GM12878 (cell line): Measurements from ENCODE around the gene GALNT6.

Source experiments
- CHD2 ChIP-seq: IDR thresholded peaks from 2 replicates; pipeline ENCODE4 v1.6.1; 2011; ENCODE audit warnings: low read depth, low read length, improper control_type of control experiment, borderline replicate concordance
- GABPA ChIP-seq: IDR thresholded peaks from 2 replicates; pipeline ENCODE4 v1.6.1; 2014; ENCODE audit warnings: antibody characterized with exemption, low read depth, mild to moderate bottlenecking, inconsistent platforms
- PBX3 ChIP-seq: IDR thresholded peaks from 2 replicates; pipeline ENCODE4 v1.6.1; 2011; ENCODE audit warnings: mild to moderate bottlenecking, low read depth, low read length, moderate library complexity; ENCODE audit not compliant: insufficient replicate concordance

GRCh38 chr12:51392556-51393237, 1.5 kb upstream of the GALNT6 start:
- TF ChIP-seq CHD2 (no peak), PBX3 (no peak), GABPA (no peak)
